Activated CD8-positive, alpha-beta memory T cell treated with anti-CD3 and anti-CD28 coated beads for 4 hours (primary cell): ENCODE results near the gene CCNT1.
"Not testable (repeated sequence)": the region's sequence is repeated elsewhere in the genome, so short reads cannot be mapped to it uniquely, and the experiment has no call there.

Source experiments
- DNase-seq, 2 donors: peaks; one replicate each; pipeline ENCODE4 v3.0.0-alpha.2; 2020; ENCODE audit warnings: low read depth in 2 of 2

CCNT1 gene

GRCh38 chr12:48691826-48692487, 24.6 kb downstream of the CCNT1 start:
- no peak for DNase-seq

GRCh38 chr12:48690990-48691389, 25.5 kb downstream of the CCNT1 start:
- DNase-seq, result no peak

GRCh38 chr12:48690436-48690835, 26.1 kb downstream of the CCNT1 start:
- no peak for DNase-seq

GRCh38 chr12:48688836-48689235, 27.7 kb downstream of the CCNT1 start:
- no peak for DNase-seq

GRCh38 chr12:48687592-48687991, 28.9 kb downstream of the CCNT1 start:
- DNase-seq, result no peak

- no peak for DNase-seq
These were observed 29.7 kb downstream of the CCNT1 start for GRCh38 chr12:48686615-48687334.

- no peak for DNase-seq
These were observed 30.4 kb downstream of the CCNT1 start for GRCh38 chr12:48686037-48686595.

- no peak for DNase-seq
These were observed 33.0 kb downstream of the CCNT1 start for GRCh38 chr12:48683534-48683933.

GRCh38 chr12:48682927-48683326, 33.6 kb downstream of the CCNT1 start:
- no peak for DNase-seq

- not testable (repeated sequence) for DNase-seq
These were observed 34.0 kb downstream of the CCNT1 start for GRCh38 chr12:48682533-48682905.

GRCh38 chr12:48681710-48682532, 34.6 kb downstream of the CCNT1 start, which contains the start of gene KANSL2:
KANSL2 (minus strand) TSS chr12:48682238; CDS start chr12:48681632, 606 bp downstream.
- peak; percentile 92 to 97 for DNase-seq

- DNase-seq, result no peak
These were observed 35.2 kb downstream of the CCNT1 start for GRCh38 chr12:48681399-48681709.

GRCh38 chr12:48680861-48681260, 35.6 kb downstream of the CCNT1 start:
- no peak for DNase-seq

GRCh38 chr12:48678551-48679185, 37.8 kb downstream of the CCNT1 start:
- DNase-seq, result no peak

- no peak for DNase-seq
These were observed 45.2 kb downstream of the CCNT1 start for GRCh38 chr12:48671231-48671856.

GRCh38 chr12:48668996-48669395, 47.5 kb downstream of the CCNT1 start:
- DNase-seq, result no peak

- DNase-seq, result no peak
These were observed 56.6 kb downstream of the CCNT1 start for GRCh38 chr12:48659863-48660262.

GRCh38 chr12:48651681-48652080, 64.8 kb downstream of the CCNT1 start:
- no peak for DNase-seq

GRCh38 chr12:48645354-48645753, 71.2 kb downstream of the CCNT1 start:
- DNase-seq, result not testable (repeated sequence)

- no peak for DNase-seq
These were observed 73.5 kb downstream of the CCNT1 start for GRCh38 chr12:48643011-48643410.
